Muscle of back (tissue), 11 donors: ENCODE measurements around the gene ACE. TPM values are rescaled to one million over a fixed set of nuclear protein-coding genes. Genes with fewer than 3 reads are reported as not detected.

Source experiments
- DNase-seq, 3 donors: peaks; one replicate each; pipeline versions ENCODE4 v3.0.0 to v3.0.0-alpha.2; 2013
- polyA plus RNA-seq, 10 donors: library from polyadenylated mRNA; unstranded; fragments of 120-200 nt; gene quantifications; one replicate each; pipeline ENCODE4 v1.2.1, GENCODE V29; 2013; ENCODE audit not compliant: insufficient read length in 10 of 10

ACE gene
- polyA plus RNA-seq, 10 donors: 7.7 to 14.2 (median 8.8) TPM

GRCh38 chr17:63534816-63535455 lies 58.1 kb downstream of the ACE start:
- DNase-seq: no peak

- DNase-seq: no peak
Measured at GRCh38 chr17:63535640-63536039, 58.8 kb downstream of the ACE start.

GRCh38 chr17:63537001-63537400 lies 60.1 kb downstream of the ACE start:
- no peak for DNase-seq

- peak in 1 of 3 donors; percentile 15 for DNase-seq
Measured at GRCh38 chr17:63537991-63538692, 61.3 kb downstream of the ACE start.

GRCh38 chr17:63538693-63539595 lies 62.1 kb downstream of the ACE start:
- no peak for DNase-seq

- DNase-seq: no peak
Measured at GRCh38 chr17:63540590-63540989, 63.7 kb downstream of the ACE start.

- DNase-seq: no peak
Measured at GRCh38 chr17:63542218-63542545, 65.3 kb downstream of the ACE start.

GRCh38 chr17:63542942-63543821 lies 66.3 kb downstream of the ACE start:
- no peak for DNase-seq

- DNase-seq: no peak
Measured at GRCh38 chr17:63543822-63544420, 67.1 kb downstream of the ACE start.

- DNase-seq: no peak
Measured at GRCh38 chr17:63544467-63545301, 67.8 kb downstream of the ACE start.

- no peak for DNase-seq
Measured at GRCh38 chr17:63546308-63547082, 69.6 kb downstream of the ACE start.

GRCh38 chr17:63547083-63547523 lies 70.2 kb downstream of the ACE start:
- no peak for DNase-seq

Other genes starting within 250 kb of the ACE start
- gene CYB561, start 30.8 kb upstream of the ACE start, polyA plus RNA-seq: 1 to 10 TPM; 3.4 to 9.9 (median 4.9) TPM
- gene KCNH6, start 46.3 kb downstream of the ACE start, polyA plus RNA-seq: under 1 TPM in 2 of 10 donors, not detected in 8; 0.06 to 0.10 TPM
- 10 to 100 TPM; 36.4 to 50.4 (median 41.8) TPM for gene DCAF7, start 73.4 kb downstream of the ACE start, polyA plus RNA-seq
- gene TACO1, start 123.8 kb downstream of the ACE start, polyA plus RNA-seq: 10 to 100 TPM; 14.6 to 18.6 (median 17.2) TPM
- gene MAP3K3, start 145.4 kb downstream of the ACE start, polyA plus RNA-seq: 10 to 100 TPM; 20.2 to 27.9 (median 23.7) TPM
- 10 to 100 TPM in 4 of 10 donors, 1 to 10 TPM in 6; 6.1 to 24.9 (median 8.7) TPM for gene LIMD2, start 223.1 kb downstream of the ACE start, polyA plus RNA-seq